GM19193 (cell line): ENCODE data around the gene GRIA1.

Experiments used
- POLR2A ChIP-seq: IDR thresholded peaks from 4 replicates; pipeline ENCODE4 v1.6.1; 2011; ENCODE audit not compliant: insufficient read depth, insufficient read length; ENCODE audit errors: extremely low read depth

Gene GRIA1

GRCh38 chr5:153483482-153483881, 7.0 kb upstream of the GRIA1 start:
- no peak for TF ChIP-seq POLR2A

DNA sequence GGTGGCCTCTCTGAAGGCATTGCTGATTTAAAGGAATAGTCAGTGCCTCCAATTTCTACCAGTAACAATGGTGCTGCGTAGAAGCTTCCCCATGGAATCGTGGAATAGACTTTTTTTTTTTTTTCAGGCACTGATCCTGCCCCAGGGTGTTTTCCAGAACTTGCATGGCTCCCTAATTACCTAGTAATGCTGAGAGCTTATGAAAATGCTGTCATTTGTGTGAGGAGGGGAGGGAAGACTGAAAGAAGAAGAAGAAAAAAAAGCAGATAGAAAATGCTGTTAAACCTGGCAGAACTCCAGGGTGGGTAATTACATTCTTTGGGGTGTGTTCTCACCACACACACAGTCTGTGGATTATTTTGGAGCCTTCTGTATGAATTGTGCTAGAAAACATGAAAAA, 4.8 kb upstream of the GRIA1 start:
- TF ChIP-seq POLR2A = no peak

DNA sequence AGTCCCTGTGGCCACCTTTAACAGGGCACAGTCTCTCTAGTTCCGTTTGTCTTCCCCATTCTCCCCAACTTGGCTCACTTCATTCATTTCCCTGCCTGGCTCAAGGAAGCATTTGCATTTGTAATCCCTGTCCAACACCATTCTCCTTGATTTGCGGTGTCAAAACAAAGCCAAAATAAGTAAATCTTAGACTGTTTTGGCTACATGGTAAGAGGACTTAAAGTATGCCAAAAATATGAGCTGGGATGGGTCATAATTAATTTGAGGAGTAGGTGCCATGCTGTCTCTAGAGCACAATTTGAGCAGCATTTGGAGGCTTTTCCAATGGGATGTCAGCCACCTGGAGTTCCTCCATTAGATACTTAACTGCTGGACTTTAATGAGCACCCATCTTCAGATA, 3.7 kb upstream of the GRIA1 start:
- no peak for TF ChIP-seq POLR2A

DNA sequence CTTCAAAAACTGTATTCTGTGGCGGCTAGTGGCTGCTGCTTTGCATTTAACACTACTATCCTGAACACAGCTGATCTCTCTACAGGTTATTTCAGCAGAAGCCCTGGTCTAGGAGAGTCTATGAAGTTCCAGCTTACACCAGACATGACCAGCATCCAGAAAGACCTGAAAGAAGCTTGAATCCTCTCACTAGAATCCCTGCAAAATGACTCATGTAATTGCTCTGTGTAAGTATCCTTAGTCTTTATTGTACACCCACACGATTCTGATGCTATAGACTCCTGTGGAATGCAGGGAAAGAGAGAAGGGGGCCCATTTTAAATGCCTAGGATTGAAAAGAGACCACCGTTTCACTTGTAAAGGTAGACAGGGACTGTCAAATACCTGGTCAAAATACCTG, 859 bp upstream of the GRIA1 start:
- no peak for TF ChIP-seq POLR2A

- TF ChIP-seq POLR2A = no peak
Measured at GRCh38 chr5:153491038-153491744, 721 bp downstream of the GRIA1 start.

DNA sequence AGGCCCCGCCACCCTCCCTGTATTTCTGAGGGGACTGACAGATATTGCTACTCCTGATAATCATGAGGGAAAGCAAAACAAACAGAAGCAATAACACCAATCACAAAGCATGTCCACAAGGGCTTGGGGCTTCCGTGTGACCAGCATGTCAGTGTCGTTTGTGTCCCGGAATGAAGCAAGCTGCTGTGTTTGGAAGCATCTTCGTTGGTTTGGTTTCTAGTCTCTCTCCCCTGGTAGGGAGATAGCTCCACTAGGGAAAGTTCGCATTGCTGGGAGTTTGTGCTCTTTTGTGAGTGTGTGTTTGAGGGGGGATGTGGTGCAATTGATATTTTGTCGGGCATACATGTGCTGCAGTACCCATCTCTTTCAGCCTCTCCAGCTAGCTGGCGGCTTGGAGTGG, 1.4 kb downstream of the GRIA1 start:
- TF ChIP-seq POLR2A = no peak

DNA sequence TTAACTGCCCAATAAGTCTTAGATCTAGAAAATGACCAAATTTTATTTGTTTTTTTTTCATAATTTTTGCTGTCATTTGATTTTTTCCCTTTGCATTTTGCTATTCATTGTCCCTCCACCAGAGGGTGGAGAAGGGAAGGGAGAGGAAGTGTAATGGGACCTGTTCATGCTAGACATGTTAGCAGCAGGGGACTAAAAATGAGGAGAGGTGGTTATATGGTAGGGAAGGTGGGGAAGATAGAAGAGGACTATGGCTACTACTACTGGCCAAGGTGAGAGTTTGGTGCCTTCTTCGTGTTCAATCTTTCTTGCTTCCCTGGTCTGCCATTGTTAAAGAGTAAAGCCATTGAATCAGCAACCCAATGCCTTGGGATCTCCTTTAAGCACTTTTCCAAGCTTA, 6.4 kb downstream of the GRIA1 start:
- no peak for TF ChIP-seq POLR2A

DNA sequence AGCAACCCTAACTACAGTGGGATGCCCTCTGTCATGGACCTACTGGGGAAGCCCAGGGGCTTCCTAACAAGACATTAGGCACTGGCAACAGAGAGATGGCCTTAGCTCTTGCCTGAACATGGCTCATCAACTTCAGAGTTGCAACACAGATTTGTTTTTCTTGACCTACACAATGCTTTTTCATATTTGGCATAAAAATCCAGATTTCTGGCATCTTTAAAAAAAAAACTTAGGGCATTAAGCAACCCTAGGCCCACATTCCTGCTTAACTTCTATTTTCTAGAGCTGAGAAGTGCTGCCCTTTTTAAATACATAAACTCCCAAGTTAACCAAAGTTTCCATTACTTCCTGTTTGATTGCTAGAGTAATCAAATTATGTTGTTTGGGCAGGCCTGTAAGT, 8.0 kb downstream of the GRIA1 start:
- TF ChIP-seq POLR2A = no peak

GRCh38 chr5:153500178-153500577, 9.7 kb downstream of the GRIA1 start:
- no peak for TF ChIP-seq POLR2A

DNA sequence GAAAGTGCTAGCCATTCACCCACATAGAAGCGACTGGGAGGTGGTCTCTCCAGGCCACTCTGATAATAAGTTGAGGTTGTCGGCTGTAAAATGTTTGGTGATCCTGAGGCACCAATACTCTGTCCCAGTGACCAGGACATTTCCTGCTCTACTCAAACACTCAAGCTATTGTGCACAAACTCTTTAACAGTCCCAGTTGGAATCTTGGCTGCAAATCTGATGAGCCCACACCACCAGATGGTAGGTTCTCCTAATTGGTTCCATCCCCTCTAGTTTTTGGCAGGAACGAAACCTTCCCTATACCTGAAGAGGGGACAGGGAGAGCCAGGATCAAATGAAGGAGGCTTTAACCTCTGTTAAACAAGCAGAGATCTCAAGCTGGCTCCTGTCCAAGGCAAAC, 14.3 kb downstream of the GRIA1 start:
- TF ChIP-seq POLR2A = no peak

DNA sequence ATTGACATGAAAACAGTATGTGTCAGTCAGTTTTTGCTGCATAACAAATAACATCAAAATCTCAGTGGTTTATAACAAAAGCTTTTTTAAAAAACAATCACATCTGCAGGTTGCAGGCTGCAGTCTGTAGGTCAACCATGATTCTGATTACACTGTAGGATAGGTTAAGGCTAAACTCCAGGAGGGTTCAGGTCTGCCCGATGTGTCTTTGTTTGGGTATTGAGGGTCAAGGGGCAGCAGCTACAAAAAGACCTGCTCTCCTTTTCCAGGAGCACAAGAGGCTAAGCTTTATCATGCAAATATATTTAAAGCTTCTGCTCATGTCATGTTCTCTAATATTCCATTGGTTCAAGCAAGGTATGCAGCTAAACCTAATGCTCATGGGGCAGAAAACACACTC, 18.2 kb downstream of the GRIA1 start:
- no peak for TF ChIP-seq POLR2A

DNA sequence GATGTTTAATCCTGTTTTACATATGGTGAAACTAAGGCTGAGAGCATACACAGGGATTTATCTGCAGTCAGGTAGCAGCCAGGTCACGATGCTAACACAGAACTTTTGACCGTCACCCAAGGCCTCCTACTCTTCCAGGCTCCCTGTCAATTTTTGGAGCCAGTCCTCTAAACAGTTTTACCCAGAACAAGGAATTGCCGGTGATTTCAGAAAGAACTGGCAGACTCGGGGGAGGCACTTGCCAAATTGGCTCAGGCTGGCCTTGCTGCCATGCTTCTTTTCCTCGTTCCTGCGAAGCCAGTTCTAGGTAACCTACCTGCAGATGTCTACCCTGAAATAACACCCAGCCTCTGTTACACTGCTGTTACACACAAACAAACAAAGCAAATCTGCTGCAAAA, 21.2 kb downstream of the GRIA1 start:
- no peak for TF ChIP-seq POLR2A

DNA sequence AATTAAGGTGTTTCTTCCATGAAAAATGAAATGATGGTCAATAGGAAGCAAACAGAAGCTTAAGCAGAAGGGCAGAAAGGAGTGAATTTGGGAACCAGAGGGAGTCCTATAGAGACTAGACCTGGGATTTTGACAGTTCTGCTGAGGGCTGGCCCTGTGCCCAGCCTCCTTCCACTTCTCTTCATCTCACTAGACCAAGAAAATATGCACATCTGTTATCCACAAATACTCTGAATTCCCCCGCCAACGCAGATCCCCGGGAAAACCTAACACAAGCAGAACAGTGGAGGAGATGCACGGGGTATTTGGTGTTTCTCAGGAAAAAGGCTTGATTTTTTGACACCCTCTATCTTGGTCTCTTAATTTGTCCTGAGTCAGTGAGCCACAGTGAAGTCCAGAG, 22.7 kb downstream of the GRIA1 start:
- no peak for TF ChIP-seq POLR2A

- no peak for TF ChIP-seq POLR2A
Measured at GRCh38 chr5:153515301-153515700, 24.8 kb downstream of the GRIA1 start.

- TF ChIP-seq POLR2A = no peak
Measured at GRCh38 chr5:153516504-153517240, 26.2 kb downstream of the GRIA1 start.

GRCh38 chr5:153517241-153517611, 26.8 kb downstream of the GRIA1 start:
- TF ChIP-seq POLR2A = no peak
